GM12873 (cell line): Measurements from ENCODE around the gene YPEL3.

ENCODE experiments used
- CTCF ChIP-seq: IDR thresholded peaks from 2 replicates; pipeline ENCODE4 v1.5.1; 2012; ENCODE audit warnings: low read depth, mild to moderate bottlenecking, moderate library complexity, low read length, control low read depth; ENCODE audit not compliant: insufficient read depth; ENCODE audit errors: missing control alignments

YPEL3 gene

GRCh38 chr16:30065102-30065942, 30.7 kb downstream of the YPEL3 start, which contains the start of gene ALDOA:
Gene ALDOA, plus strand, starts transcription at chr16:30065760. Its CDS starts 1,138 bp downstream, at chr16:30066898.
- no peak for TF ChIP-seq CTCF

GRCh38 chr16:30064729-30065101, 31.3 kb downstream of the YPEL3 start:
- TF ChIP-seq CTCF, result no peak

- peak; percentile 44 for TF ChIP-seq CTCF
Observed at GRCh38 chr16:30063893-30064728, 31.9 kb downstream of the YPEL3 start.

- TF ChIP-seq CTCF, result no peak
Observed at GRCh38 chr16:30063278-30063892, 32.6 kb downstream of the YPEL3 start.

- TF ChIP-seq CTCF, result no peak
Observed at GRCh38 chr16:30060836-30061554, 35.0 kb downstream of the YPEL3 start.

GRCh38 chr16:30060346-30060745, 35.7 kb downstream of the YPEL3 start:
- TF ChIP-seq CTCF, result no peak
